Measurements from ENCODE around the gene FLRT1. TPM values are rescaled to one million over a fixed set of nuclear protein-coding genes. Genes with fewer than 3 reads are reported as not detected.

FLRT1 gene
- total RNA-seq, 4 donors from 2014 or later = 1.1 to 4.7 (median 3.6) TPM

DNA sequence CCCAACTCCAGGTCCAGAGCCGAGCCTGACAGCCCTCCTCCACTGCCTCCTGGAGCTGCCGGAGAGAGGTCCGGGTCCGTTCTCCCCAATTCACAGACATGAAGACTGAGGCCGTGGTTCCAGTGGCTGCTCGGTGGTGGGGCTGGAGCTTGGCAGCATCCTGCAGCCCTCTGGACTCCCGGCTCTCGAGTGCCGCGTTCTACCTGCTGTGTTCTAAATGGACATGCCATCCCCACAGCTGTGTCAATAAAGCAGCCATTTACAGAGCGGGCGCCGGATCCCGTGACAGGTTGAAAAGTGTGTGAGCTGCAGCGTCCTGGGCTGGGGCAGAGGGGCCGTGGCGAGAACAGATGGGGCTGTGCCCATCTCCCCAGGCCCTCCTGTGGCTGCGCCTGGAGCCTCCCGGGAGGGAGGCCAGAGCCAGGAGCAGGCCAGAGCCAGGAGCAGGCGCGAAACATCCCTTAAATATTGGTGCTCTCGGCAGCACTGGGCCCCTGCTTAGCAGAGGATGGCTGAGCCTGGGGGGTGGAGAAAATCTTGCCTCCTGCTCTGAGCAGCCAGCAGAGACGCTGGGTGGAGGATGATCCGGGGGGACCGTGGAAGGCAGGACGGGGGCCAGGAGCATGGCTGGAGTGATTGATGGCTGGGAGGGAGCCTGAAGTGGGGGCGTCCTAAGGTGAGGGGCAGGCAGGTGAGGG, 46.2 kb downstream of the FLRT1 start:
- no peaks in the 10 kb centered on the region for H3K9me3 ChIP-seq
- no peaks in the 10 kb centered on the region for H3K36me3 ChIP-seq
- TF ChIP-seq, protein P1, sequence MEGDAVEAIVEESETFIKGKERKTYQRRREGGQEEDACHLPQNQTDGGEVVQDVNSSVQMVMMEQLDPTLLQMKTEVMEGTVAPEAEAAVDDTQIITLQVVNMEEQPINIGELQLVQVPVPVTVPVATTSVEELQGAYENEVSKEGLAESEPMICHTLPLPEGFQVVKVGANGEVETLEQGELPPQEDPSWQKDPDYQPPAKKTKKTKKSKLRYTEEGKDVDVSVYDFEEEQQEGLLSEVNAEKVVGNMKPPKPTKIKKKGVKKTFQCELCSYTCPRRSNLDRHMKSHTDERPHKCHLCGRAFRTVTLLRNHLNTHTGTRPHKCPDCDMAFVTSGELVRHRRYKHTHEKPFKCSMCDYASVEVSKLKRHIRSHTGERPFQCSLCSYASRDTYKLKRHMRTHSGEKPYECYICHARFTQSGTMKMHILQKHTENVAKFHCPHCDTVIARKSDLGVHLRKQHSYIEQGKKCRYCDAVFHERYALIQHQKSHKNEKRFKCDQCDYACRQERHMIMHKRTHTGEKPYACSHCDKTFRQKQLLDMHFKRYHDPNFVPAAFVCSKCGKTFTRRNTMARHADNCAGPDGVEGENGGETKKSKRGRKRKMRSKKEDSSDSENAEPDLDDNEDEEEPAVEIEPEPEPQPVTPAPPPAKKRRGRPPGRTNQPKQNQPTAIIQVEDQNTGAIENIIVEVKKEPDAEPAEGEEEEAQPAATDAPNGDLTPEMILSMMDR (IDR thresholded peaks at IDR 0.05) = no peak
- TF ChIP-seq POLR2AphosphoS5 (IDR thresholded peaks at IDR 0.05) (no peak), POLR2A (IDR thresholded peaks at IDR 0.05) (no peak), EP300 (IDR thresholded peaks at IDR 0.05) (no peak)
- ATAC-seq = no peak
- peaks cover 0 to 19% (median 4%) of the 10 kb centered on the region in 3 donors for H3K4me1 ChIP-seq
- 100% methylated on average over 1 of the region's 27 CpGs; no CpG with 5 or more reads in 1 of the 2 donors for WGBS, 2 donors (ENCODE audit: low coverage in 1 of 2)
- H3K27me3 ChIP-seq = no peaks in the 10 kb centered on the region
- no peak overlapping the region for H3K4me3 ChIP-seq
- no peak overlapping the region for H3K27ac ChIP-seq

DNA sequence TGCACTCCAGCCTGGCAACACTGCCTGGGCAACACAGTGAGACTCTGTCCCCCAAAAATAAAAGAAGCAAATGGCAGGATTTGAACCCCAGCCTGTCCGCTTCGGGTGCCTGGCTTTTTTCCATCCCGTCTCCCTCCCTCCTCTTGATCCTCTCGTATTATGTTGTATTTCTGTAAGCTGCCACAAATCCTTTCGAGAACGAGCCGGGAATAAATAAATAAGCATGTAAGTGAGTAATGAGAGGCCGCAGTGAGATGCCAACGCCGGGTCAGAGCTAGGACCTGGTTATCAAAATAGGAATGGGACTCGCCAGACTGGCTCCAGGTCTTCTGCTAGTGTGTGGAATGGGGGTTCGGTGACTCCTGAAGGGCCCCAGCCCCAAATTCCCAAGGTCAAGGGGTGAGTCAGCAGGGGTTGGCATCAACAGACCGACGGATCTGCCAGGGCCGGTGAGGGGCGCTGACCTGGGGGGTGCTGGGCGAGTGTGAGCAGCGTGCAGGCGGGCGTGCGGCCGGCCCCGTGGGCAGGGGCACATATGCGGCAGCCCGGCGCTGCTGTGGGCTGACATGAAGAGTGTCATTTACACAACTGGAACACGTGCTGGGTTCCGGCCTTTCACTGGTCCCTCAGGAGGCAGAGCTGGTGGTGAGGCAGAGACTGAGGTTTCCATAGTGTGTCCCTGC, 47.8 kb downstream of the FLRT1 start:
- Histone ChIP-seq H3K27me3 (no peaks in the 10 kb centered on the region), H3K36me3 (no peaks in the 10 kb centered on the region), H3K4me1 (peaks cover 0 to 21% (median 4%) of the 10 kb centered on the region in 3 donors), H3K9me3 (no peaks in the 10 kb centered on the region), H3K27ac (peak overlapping the region in 1 of 4 donors; percentile 12), H3K4me3 (no peak overlapping the region)
- TF ChIP-seq POLR2AphosphoS5 (IDR thresholded peaks at IDR 0.05) (no peak), EP300 (IDR thresholded peaks at IDR 0.05) (no peak), POLR2A (IDR thresholded peaks at IDR 0.05) (no peak)
- TF ChIP-seq, protein P1 (IDR thresholded peaks at IDR 0.05) = no peak
- ATAC-seq = no peak
- WGBS, 2 donors (ENCODE audit: low coverage in 1 of 2) = 71 to 77% methylated on average over 10 to 16 of the region's 28 CpGs

DNA sequence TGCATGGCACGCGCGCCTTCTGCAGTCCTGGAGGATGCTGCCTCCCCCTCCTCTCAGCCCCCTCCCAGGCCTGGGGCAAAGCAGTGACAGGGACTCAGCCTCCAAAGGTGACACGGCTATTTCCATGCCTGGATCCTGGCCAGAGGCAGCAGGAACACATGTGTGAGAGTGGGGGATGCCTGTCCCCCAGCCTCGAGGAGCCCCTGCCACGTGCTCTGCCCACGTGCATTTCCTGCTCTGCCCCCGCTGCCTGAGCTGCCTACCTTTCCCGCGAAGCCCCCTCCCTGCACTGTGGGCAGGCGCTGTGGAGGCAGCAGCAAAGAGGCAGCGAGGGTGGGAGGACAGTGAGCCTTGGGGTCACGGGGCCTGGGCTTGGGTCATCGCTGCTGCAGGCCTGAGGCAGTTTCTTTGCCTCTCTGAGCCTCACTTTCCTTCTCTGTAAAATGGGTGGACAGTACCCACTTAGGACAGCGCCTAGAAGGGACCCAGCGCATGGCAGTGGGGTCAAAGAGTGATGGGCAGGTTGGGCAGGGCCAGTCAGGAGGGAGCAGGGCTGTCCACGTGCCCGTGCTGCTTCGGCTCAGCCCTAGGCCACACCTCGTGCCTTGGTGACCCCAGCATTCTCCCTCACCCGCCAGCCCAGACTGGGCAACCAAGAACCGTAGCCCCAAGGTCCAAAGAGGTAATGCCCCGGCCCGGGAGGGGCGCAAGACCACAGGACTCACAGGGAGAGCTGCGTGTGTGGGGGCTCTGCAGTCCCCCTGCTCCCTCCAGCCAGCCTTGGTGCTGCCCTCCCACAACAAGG, 48.6 kb downstream of the FLRT1 start:
- no CpG with 5 or more reads among the region's 26 CpGs for WGBS, 2 donors (ENCODE audit: low coverage in 1 of 2)
- Histone ChIP-seq H3K9me3 (no peaks in the 10 kb centered on the region), H3K27ac (peak overlapping the region in 1 of 4 donors; percentile 0), H3K36me3 (no peaks in the 10 kb centered on the region), H3K27me3 (no peaks in the 10 kb centered on the region), H3K4me1 (peaks cover 0 to 19% (median 4%) of the 10 kb centered on the region in 3 donors), H3K4me3 (no peak overlapping the region)
- no peak for ATAC-seq
- TF ChIP-seq, protein P1 (IDR thresholded peaks at IDR 0.05) = no peak
- TF ChIP-seq EP300 (IDR thresholded peaks at IDR 0.05) (no peak), POLR2AphosphoS5 (IDR thresholded peaks at IDR 0.05) (no peak), POLR2A (IDR thresholded peaks at IDR 0.05) (no peak)

DNA sequence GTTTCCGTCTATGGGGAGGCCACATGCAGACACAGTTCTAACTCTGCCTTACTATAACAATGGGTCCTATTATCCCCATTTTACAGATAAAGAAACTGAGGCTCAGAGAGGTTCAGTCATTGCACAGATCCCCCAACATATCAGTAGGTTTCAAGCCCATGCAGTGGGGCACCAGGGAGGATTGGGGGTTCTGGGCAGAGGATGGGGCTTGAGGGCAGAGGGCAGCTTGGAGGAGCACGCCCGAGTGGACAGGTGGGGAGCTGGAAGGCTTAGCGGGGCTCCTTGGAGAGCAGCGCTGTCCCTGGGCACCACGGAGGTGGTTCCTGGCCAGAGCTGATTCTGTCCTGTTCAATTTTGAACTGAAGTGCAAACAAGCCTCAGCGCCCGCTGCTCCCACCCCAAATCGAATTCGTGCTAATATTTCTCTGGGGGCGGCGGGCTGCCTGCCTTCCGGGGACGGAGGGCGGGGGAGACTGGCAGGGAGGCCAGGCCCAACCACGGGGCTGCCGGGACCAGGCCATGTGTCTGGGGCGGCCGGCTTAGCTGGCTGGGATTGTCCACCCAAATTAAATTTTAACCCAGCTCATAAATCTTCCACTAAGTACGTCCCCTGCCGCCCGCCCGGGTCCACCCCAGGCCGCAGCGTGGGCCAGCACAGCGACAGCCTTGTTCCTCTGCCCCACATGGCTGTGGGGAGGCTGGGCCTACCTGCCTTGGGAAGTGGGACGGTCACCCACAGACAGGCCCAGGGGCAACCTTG, 49.4 kb downstream of the FLRT1 start:
- H3K27me3 ChIP-seq = no peaks in the 10 kb centered on the region
- peak overlapping the region in 1 of 4 donors; percentile 6 for H3K27ac ChIP-seq
- H3K4me3 ChIP-seq = no peak overlapping the region
- WGBS, 2 donors (ENCODE audit: low coverage in 1 of 2) = no CpG with 5 or more reads among the region's 27 CpGs
- TF ChIP-seq POLR2A (IDR thresholded peaks at IDR 0.05) = no peak
- TF ChIP-seq, protein P1 (IDR thresholded peaks at IDR 0.05) = no peak
- TF ChIP-seq POLR2AphosphoS5 (IDR thresholded peaks at IDR 0.05) = no peak
- TF ChIP-seq EP300 (IDR thresholded peaks at IDR 0.05) = no peak
- no peak for ATAC-seq
- H3K36me3 ChIP-seq = no peaks in the 10 kb centered on the region
- no peaks in the 10 kb centered on the region for H3K9me3 ChIP-seq
- peaks cover 0 to 19% (median 4%) of the 10 kb centered on the region in 3 donors for H3K4me1 ChIP-seq

Other genes starting within 250 kb of the FLRT1 start
- gene SPINDOC, start 222.5 kb upstream of the FLRT1 start, total RNA-seq = 10 to 100 TPM; 14.3 to 18.6 (median 15.5) TPM
- 10 to 100 TPM; 17.4 to 42.5 (median 23.8) TPM for gene MARK2, start 196.8 kb upstream of the FLRT1 start, total RNA-seq
- gene RCOR2, start 118.8 kb upstream of the FLRT1 start, total RNA-seq = under 1 TPM in 3 of 4 donors, not detected in 1; 0.16 to 0.74 (median 0.58) TPM
- gene NAA40, start 96.9 kb upstream of the FLRT1 start, total RNA-seq = 10 to 100 TPM in 1 of 4 donors, 1 to 10 TPM in 3; 3.8 to 12.5 (median 8.5) TPM
- 100 to 1,000 TPM; 317 to 650 (median 402) TPM for gene COX8A, start 61.3 kb upstream of the FLRT1 start, total RNA-seq
- 10 to 100 TPM; 47.7 to 70.4 (median 53.2) TPM for gene OTUB1, start 49.5 kb upstream of the FLRT1 start, total RNA-seq
- 10 to 100 TPM; 26.9 to 56.2 (median 30.4) TPM for gene MACROD1, start 130.2 kb downstream of the FLRT1 start, total RNA-seq
- 100 to 1,000 TPM in 1 of 4 donors, 10 to 100 TPM in 3; 88.6 to 134 (median 94.0) TPM for gene STIP1, start 150.2 kb downstream of the FLRT1 start, total RNA-seq
- 10 to 100 TPM; 14.5 to 28.5 (median 17.0) TPM for gene FERMT3, start 170.8 kb downstream of the FLRT1 start, total RNA-seq
- 10 to 100 TPM; 41.4 to 59.9 (median 50.3) TPM for gene TRPT1, start 190.3 kb downstream of the FLRT1 start, total RNA-seq
- gene NUDT22, start 190.3 kb downstream of the FLRT1 start, total RNA-seq = 10 to 100 TPM; 36.8 to 53.7 (median 45.8) TPM
- gene DNAJC4, start 194.6 kb downstream of the FLRT1 start, total RNA-seq = 10 to 100 TPM in 3 of 4 donors, 1 to 10 TPM in 1; 7.1 to 33.5 (median 28.9) TPM
- 100 to 1,000 TPM in 2 of 4 donors, 10 to 100 TPM in 2; 49.9 to 152 (median 88.6) TPM for gene VEGFB, start 198.7 kb downstream of the FLRT1 start, total RNA-seq
- gene FKBP2, start 205.2 kb downstream of the FLRT1 start, total RNA-seq = 10 to 100 TPM; 45.5 to 78.3 (median 58.4) TPM
- 100 to 1,000 TPM in 1 of 4 donors, 10 to 100 TPM in 3; 37.2 to 123 (median 70.9) TPM for gene PPP1R14B, start 211.0 kb downstream of the FLRT1 start, total RNA-seq
- gene PLCB3, start 215.6 kb downstream of the FLRT1 start, total RNA-seq = 10 to 100 TPM; 16.2 to 33.2 (median 25.1) TPM
- gene BAD, start 248.7 kb downstream of the FLRT1 start, total RNA-seq = 100 to 1,000 TPM in 3 of 4 donors, 10 to 100 TPM in 1; 97.1 to 156 (median 135) TPM
- gene GPR137, start 249.9 kb downstream of the FLRT1 start, total RNA-seq = 10 to 100 TPM; 14.0 to 37.1 (median 27.6) TPM

Measured in gastroesophageal sphincter (tissue), 4 donors.